Suprapubic skin (tissue), 4 donors: ENCODE results near the gene ERC2. TPM values are rescaled to one million over a fixed set of nuclear protein-coding genes. Genes with fewer than 3 reads are reported as not detected.

Experiments used
- DNase-seq, 2 donors: peaks; one replicate each; pipeline ENCODE4 v3.0.0-alpha.2; 2019; ENCODE audit warnings: low spot score in 2 of 2
- H3K27ac ChIP-seq: fragments of 200-600 bp; sonication (generic); one replicate; pipeline ENCODE4 v1.5.1; 2019
- H3K27me3 ChIP-seq: fragments of 200-600 bp; sonication (generic); one replicate; pipeline ENCODE4 v1.5.1; 2019
- H3K36me3 ChIP-seq: fragments of 200-600 bp; sonication (generic); one replicate; pipeline ENCODE4 v1.5.1; 2019
- H3K4me1 ChIP-seq: fragments of 200-600 bp; sonication (generic); one replicate; pipeline ENCODE4 v1.5.1; 2019
- H3K4me3 ChIP-seq: fragments of 200-600 bp; sonication (generic); one replicate; pipeline ENCODE4 v1.5.1; 2019; ENCODE audit warnings: mild to moderate bottlenecking
- H3K9me3 ChIP-seq: fragments of 200-600 bp; sonication (generic); one replicate; pipeline ENCODE4 v1.5.1; 2019
- CTCF ChIP-seq, 2 donors: fragments of 200-600 bp in 1 of 2; fragments of 450-650 bp in 1 of 2; sonication (generic) in 1 of 2; IDR thresholded peaks; one replicate each; pipeline ENCODE4 v1.5.1; 2016 to 2019; ENCODE audit warnings: antibody characterized with exemption in 2 of 2, mild to moderate bottlenecking in 1 of 2, moderate library complexity in 1 of 2
- EP300 ChIP-seq: sonication (generic); formaldehyde crosslinking; IDR thresholded peaks from one replicate; pipeline ENCODE4 v1.6.1; 2017; ENCODE audit warnings: antibody characterized with exemption
- POLR2A ChIP-seq, 2 donors: fragments of 450-650 bp; IDR thresholded peaks; one replicate each; pipeline ENCODE4 v1.6.1; 2017; ENCODE audit warnings: antibody characterized with exemption in 2 of 2, mild to moderate bottlenecking in 2 of 2, moderate library complexity in 2 of 2
- POLR2AphosphoS5 ChIP-seq, 3 donors: sonication (generic); formaldehyde crosslinking; IDR thresholded peaks; one replicate each; pipeline ENCODE4 v1.6.1; 2017; ENCODE audit warnings: antibody characterized with exemption in 3 of 3
- WGBS: methylation state at CpG from one replicate; pipeline ENCODE4 v1.1.5; 2018; 5-methylcytosine and 5-hydroxymethylcytosine counted together
- total RNA-seq, 4 donors: library from RNA; depleted of rRNA; stranded (reverse); fragments of >200 nt; gene quantifications; one replicate each; pipeline ENCODE4 v1.1.0, GENCODE V29; 2016

Gene ERC2
- total RNA-seq, 4 donors from 2014 or later = 0.21 TPM; not detected in 3

DNA sequence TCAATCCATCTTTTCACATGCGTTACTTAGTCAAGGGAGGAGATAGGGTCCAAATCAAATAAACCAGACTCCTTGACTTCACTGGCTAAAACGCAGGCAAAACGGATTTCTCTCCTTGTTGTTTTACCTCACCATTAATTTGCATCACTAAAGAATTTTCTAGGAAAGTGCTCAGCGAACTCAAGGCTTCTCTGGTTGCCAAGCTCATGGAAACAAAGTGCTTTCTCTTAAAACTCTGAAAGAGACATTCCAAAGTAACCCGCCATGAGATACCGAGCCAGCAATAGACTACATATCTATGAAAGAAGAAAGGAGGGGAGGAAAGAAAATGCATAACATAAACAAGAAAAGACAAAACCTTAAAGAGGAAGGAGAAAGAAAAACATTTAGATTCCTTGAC lies 769.4 kb downstream of the ERC2 start:
- Histone ChIP-seq H3K4me1 (no peaks in the 10 kb centered on the region), H3K9me3 (no peaks in the 10 kb centered on the region), H3K4me3 (no peak overlapping the region), H3K27me3 (peaks cover 5% of the 10 kb centered on the region), H3K27ac (no peak overlapping the region), H3K36me3 (no peaks in the 10 kb centered on the region)
- TF ChIP-seq POLR2A (IDR thresholded peaks at IDR 0.05) (no peak), CTCF (IDR thresholded peaks at IDR 0.05) (no peak), EP300 (no peak), POLR2AphosphoS5 (IDR thresholded peaks at IDR 0.05) (no peak)
- WGBS = 74% methylated on average over 6 of the region's 6 CpGs
- DNase-seq = no peak

DNA sequence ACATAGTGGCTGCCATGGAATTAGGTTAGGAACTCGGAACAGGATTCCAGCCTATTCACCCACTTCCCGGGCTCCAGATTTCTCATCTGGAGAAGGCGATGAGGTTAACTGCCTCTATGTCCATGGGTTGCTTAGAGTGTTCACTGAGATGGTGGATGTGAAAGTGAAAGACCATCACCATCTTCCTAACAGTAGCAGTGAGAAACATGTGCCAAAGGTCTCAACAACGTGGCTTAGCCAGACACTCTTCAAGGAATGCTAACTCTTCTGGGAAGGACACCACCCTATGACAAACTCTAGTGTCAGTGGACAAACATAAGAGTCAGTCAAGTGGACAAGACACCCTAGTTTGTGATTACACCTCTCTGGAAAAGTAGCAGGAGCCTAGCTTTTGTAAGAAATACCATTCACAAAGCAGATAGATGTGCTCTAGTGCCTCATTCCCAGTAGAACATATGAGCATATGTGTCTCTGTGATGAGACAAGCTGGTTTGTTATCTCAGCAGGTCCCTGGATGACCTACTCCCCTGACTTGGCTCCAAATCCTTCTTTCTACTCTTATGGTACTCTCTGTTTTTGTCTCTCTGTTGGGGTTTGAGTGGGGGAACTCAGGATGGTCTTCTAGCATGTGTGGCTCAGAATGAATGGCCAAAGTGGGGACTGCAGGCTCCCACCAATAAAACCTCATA lies 770.9 kb downstream of the ERC2 start:
- H3K27me3 ChIP-seq = peaks cover 5% of the 10 kb centered on the region
- H3K27ac ChIP-seq = no peak overlapping the region
- H3K9me3 ChIP-seq = no peaks in the 10 kb centered on the region
- TF ChIP-seq CTCF (IDR thresholded peaks at IDR 0.05) (no peak), EP300 (no peak), POLR2A (IDR thresholded peaks at IDR 0.05) (no peak), POLR2AphosphoS5 (IDR thresholded peaks at IDR 0.05) (no peak)
- DNase-seq = no peak
- H3K36me3 ChIP-seq = no peaks in the 10 kb centered on the region
- H3K4me3 ChIP-seq = no peak overlapping the region
- 80% methylated on average over 4 of the region's 4 CpGs for WGBS
- H3K4me1 ChIP-seq = no peaks in the 10 kb centered on the region

DNA sequence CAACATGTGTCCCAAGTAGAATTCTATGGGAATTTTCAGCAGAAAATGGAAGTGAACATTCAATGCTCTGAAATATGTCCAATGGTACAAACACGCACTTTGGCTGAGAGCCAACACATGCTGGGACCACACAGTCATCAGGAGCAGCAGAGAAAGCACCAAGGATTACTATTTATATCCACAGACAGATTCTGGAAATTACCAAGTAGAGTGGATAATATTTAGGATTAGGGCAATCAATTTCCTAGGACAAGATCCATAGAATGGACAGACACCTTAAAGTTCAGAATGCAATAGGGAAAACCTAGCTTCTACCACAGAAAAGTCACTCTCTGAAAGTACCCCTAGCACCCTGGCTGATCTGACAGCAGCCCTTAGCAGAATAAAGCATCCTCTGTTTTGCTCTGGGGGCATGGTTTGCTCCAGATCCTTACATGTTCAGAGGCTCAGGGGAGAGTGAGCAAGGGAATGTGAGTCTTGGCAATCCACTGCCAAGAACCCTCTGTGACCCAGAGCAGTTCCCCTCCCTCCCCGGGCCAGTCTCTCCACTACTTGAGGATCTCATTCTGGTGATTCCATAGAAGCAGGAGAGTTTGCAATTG lies 775.2 kb downstream of the ERC2 start:
- Histone ChIP-seq H3K27ac (no peak overlapping the region), H3K36me3 (no peaks in the 10 kb centered on the region), H3K27me3 (peaks cover 5% of the 10 kb centered on the region), H3K4me3 (no peak overlapping the region), H3K9me3 (no peaks in the 10 kb centered on the region), H3K4me1 (no peaks in the 10 kb centered on the region)
- 47% methylated on average over 2 of the region's 2 CpGs for WGBS
- no peak for DNase-seq
- TF ChIP-seq CTCF (IDR thresholded peaks at IDR 0.05) = no peak

DNA sequence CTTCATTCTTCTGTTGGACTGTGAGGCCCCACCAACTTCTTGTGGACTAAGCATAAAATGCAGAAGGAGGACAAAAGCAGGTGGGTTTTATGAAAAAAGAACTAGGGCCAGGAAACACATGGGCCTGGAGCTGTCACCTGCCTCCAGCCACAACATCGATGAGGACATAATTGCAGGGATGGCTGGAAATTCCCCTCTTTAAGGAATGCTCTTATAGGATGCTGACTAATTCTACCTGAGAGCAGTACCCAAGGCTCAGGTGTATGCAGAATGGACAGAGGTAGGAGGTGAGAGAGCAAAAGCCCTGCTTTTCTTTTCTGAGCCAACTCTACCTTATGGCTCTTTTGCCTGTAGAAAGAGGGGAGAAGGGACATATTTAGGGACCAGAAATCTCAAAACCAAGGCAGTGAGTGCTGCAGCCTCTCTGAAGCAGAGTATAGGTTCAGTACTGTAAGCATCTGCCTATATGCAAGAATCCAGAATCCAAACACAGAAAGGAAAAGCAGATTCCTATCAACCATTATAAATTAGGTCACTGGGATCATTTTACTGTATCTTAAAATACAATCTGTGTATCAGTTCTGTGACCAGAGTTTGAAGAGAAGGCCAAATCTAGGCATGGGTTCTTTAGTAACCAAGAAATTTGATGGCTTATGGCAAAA lies 775.8 kb downstream of the ERC2 start:
- Histone ChIP-seq H3K27ac (no peak overlapping the region), H3K9me3 (no peaks in the 10 kb centered on the region), H3K4me3 (no peak overlapping the region), H3K27me3 (peaks cover 3% of the 10 kb centered on the region), H3K4me1 (no peaks in the 10 kb centered on the region), H3K36me3 (no peaks in the 10 kb centered on the region)
- no peak for DNase-seq
- 58% methylated on average over 1 of the region's 1 CpG for WGBS
- TF ChIP-seq EP300 (no peak), CTCF (IDR thresholded peaks at IDR 0.05) (no peak), POLR2A (IDR thresholded peaks at IDR 0.05) (no peak), POLR2AphosphoS5 (IDR thresholded peaks at IDR 0.05) (no peak)

- Histone ChIP-seq H3K36me3 (no peaks in the 10 kb centered on the region), H3K27me3 (peaks cover 3% of the 10 kb centered on the region), H3K4me3 (no peak overlapping the region), H3K4me1 (no peaks in the 10 kb centered on the region), H3K27ac (no peak overlapping the region), H3K9me3 (no peaks in the 10 kb centered on the region)
- no peak for DNase-seq
- WGBS = 76% methylated on average over 4 of the region's 4 CpGs
- TF ChIP-seq CTCF (IDR thresholded peaks at IDR 0.05) (no peak), EP300 (no peak), POLR2AphosphoS5 (IDR thresholded peaks at IDR 0.05) (no peak), POLR2A (IDR thresholded peaks at IDR 0.05) (no peak)
Observed at GRCh38 chr3:55691141-55691540, 777.1 kb downstream of the ERC2 start.
